ENCODE data around the gene TCF25.

DNA sequence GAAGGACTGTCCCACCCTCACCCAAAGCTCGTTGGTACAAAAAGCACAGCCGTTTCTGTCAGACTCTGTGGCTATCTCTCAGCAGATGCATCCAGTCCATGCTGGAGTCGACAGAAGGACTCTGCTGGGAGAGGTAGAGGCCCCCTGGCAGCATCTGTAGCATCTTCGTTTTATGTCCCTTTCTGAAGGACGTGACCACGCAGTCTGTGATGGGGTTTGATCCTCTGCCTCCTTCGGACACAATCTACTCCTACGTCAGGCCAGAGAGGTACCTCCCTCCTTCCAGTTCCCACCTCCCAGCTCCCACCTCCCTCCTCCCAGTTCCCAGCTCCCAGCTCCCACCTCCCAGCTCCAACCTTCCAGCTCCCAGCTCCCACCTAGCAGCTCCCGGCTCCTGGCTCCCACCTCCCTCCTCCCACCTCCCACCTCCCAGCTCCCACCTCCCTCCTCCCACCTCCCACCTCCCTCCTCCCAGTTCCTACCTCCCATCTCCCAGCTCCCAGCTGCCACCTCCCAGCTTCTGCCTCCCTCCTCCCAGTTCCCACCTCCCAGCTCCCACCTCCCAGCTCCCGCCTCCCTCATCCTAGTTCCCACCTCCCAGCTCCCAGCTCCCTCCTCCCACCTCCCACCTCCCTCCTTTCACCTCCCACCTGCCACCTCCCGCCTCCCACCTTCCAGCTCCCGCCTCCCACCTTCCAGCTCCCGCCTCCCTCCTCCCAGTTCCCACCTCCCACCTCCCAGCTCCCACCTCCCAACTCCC is 33.8 kb downstream of the TCF25 start:
- TF ChIP-seq, protein P1, sequence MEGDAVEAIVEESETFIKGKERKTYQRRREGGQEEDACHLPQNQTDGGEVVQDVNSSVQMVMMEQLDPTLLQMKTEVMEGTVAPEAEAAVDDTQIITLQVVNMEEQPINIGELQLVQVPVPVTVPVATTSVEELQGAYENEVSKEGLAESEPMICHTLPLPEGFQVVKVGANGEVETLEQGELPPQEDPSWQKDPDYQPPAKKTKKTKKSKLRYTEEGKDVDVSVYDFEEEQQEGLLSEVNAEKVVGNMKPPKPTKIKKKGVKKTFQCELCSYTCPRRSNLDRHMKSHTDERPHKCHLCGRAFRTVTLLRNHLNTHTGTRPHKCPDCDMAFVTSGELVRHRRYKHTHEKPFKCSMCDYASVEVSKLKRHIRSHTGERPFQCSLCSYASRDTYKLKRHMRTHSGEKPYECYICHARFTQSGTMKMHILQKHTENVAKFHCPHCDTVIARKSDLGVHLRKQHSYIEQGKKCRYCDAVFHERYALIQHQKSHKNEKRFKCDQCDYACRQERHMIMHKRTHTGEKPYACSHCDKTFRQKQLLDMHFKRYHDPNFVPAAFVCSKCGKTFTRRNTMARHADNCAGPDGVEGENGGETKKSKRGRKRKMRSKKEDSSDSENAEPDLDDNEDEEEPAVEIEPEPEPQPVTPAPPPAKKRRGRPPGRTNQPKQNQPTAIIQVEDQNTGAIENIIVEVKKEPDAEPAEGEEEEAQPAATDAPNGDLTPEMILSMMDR (IDR thresholded peaks at IDR 0.05) = no peak
- TF ChIP-seq POLR2A (IDR thresholded peaks at IDR 0.05) = no peak
